Activated CD4-positive, CD25-positive, alpha-beta regulatory T cell treated with anti-CD3 and anti-CD28 coated beads, Interleukin-2, amount 50 U/mL, for 16 hours (primary cell): ENCODE measurements around the gene SLAMF1.
A peak's percentile ranks its signal among the peaks of the same experiment; 100 is the strongest.
"Not testable (repeated sequence)": the region's sequence is repeated elsewhere in the genome, so short reads cannot be mapped to it uniquely, and the experiment has no call there.

Source experiments
- DNase-seq: peaks from one replicate; pipeline ENCODE4 v3.0.0-alpha.2; 2020; ENCODE audit warnings: low read depth, low spot score

The SLAMF1 gene

DNA sequence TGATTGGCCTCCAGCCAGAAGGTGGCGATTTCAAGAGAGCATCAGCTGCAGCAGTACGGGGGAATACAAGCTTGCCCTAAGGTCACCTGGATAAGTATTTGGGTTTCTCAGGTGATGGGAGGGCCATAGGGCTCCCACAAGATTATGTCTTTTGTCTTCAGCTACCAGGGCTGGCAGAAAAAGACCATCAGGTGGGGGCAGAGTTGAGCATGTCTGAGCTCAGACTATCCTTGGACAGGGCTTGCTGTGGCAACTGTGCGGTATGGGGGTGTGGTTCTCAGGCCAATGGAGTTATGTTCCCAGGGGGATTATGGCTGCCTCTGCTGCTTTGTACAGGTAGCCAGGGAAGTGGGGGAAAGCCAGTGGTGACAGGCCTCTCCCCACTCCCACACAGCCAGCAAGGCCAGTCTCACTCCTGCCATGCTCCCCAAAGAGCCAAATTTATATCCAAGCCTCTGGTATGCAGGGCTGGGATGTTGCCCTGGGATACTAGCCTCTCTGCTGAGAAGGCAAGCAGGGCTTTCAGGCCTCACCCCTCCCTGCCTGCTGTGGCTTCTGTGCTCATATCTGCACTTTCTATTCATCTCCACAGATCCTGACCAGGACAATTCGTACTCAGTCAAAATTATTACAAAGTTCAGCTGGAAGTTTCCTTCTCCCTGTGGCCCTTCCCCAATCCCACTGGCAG lies 40.9 kb downstream of the SLAMF1 start:
- no peak for DNase-seq

- DNase-seq: no peak
Observed at GRCh38 chr1:160605205-160605604, 41.6 kb downstream of the SLAMF1 start.

GRCh38 chr1:160597705-160598104 lies 49.1 kb downstream of the SLAMF1 start:
- no peak for DNase-seq

DNA sequence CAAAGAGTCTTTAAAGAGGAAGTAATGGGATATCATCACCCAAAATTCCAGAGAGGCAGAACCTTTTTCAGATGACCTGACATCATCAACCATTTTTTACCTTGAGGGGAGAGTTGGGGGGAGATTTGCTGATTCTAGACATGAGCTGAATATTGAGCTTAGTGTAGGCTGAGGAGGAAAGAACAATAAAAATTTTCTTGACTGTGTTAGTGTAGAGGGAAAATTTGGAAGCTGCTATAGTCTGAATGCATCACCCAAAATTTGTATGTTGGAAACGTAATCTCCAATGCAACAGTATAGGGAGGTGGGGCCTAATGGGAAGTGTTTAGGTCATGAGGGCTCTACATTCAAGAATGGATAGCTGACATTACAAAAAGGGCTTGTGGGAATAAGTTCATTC lies 49.8 kb downstream of the SLAMF1 start:
- no peak for DNase-seq

DNA sequence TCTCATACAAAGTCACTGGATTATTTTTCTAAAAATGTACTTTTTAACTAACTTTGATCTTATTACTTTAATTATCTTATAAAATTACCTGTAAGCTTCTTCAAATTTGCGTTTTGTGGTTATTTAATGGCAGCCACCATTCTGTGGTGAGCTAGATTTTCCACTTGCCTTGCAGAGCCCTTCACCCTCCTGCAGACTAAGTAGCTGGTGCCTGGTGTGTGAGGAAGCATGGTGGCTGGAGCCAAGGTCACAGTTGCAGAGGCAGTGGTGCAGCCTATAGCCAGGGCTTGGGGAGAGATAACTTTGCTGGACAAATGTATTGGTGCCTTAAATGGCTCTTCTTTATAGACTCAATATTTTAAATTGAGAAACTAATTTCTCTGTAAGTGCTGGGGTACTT lies 56.4 kb downstream of the SLAMF1 start:
- DNase-seq: no peak

DNA sequence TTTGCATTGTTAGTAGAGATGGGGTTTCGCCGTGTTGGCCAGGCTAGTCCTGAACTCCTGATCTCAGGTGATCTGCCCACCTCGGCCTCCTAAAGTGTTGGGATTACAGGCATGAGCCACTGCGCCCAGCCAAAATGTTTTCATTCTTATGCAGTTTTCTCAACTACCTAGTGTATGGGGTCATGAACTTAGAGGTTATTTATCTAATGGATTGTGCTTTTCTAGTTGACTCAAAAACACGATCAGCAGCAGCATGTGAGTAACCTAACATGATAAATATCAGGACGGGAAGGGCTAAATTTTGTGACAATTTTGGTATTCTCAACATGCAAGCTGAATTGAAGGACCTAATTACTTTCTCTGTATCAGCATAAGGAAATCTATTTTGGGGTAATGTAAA lies 58.4 kb downstream of the SLAMF1 start:
- DNase-seq: no peak

- no peak for DNase-seq
Observed at GRCh38 chr1:160584784-160585183, 62.1 kb downstream of the SLAMF1 start.

GRCh38 chr1:160582976-160583375 lies 63.9 kb downstream of the SLAMF1 start:
- not testable (repeated sequence) for DNase-seq

DNA sequence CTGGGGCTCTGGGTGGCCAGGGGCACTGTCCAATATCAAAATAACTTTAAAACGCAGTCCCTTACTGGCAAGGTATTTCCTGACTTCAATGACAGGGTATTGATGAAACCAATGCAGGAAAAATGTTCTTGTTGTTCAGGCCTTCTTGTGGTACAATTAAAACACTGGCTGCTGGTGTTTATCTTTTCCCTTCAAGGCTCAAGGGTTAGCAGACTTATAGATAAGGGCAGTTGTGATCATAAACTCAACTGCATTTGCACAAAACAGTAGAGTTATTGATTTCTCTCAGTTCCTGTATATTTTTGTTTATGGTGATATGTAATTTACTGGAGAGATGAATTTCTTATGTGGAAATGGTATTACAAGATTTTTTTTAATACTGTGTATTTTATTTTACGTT lies 64.9 kb downstream of the SLAMF1 start:
- no peak for DNase-seq

- no peak for DNase-seq
Observed at GRCh38 chr1:160580221-160580812, 66.5 kb downstream of the SLAMF1 start.

DNA sequence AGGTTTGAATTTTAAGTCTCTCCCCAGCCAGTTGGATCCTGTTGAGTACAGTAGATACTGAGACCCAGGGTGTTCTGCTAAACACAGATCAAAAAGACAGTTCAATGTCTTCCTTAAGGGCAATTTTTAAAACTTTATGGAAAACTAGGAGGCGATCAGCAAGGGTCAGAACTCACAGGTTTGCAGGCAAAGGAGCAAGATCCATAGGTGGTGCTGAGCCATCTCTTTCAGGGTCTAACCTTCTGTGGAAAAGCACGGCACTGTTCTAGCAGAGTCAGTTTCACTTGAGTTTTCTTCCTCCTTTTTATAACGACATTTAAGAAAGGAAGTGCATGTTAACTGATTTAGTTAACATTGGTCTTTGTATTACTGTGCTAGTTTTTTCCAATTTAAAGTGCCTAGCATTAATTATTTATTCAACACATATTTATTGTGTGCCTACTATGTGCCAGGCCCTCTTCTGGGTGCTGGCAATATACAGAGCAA lies 67.6 kb downstream of the SLAMF1 start, which contains the start of gene CD84:
Gene CD84, minus strand, starts transcription at position 281 of the 486 bp plus-strand sequence. Its CDS starts 59 bp downstream, at position 222.
- DNase-seq: no peak

DNA sequence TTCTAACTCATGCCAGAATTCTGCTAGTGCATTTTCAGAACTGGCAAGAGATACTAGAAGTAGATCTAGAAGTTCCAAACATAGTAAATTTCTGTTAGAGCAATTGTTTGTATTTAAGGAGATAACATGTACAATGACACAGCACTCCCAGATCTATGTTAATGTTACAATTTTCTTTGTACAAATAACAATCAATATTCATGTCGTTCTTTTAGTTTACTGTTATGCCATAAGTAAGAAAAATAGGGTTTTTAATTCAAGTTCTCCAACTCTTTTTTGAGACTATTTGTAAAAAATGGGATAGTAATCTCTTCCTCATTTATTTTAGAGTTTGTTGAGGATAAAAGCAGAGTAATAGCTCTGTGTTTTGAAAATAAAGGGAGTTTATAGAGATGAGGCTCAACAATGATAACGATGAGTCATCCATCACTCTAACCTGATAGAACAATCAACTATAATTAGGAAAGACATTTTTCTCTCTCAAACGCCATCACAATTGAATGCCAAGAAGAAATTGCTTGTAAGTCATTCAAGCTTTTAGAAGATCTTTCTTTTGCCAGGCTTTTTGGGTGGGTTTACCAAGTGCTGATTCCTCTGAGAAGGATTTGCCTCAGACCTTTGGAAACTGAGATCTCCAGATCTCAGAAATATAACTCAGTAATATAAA lies 68.2 kb downstream of the SLAMF1 start:
- DNase-seq: no peak

DNA sequence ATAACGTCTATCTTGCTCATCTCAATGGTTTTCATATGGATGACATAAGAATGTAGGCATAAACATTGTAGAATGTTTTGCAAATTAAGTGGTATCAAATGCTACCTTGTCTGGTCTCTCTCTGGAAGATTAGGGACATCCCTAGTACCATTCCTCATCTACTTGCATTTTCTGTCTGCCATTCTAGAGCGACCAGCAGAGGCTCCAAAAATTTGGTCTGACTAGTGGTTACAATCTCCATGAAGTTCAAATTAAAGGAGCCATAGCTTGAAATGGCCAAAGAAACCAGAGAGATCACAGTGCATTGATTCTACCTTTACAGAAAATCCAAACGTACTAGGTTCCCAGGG lies 68.7 kb downstream of the SLAMF1 start:
- DNase-seq: no peak

GRCh38 chr1:160577671-160578070 lies 69.2 kb downstream of the SLAMF1 start:
- no peak for DNase-seq

- no peak for DNase-seq
Observed at GRCh38 chr1:160576884-160577283, 70.0 kb downstream of the SLAMF1 start.

DNA sequence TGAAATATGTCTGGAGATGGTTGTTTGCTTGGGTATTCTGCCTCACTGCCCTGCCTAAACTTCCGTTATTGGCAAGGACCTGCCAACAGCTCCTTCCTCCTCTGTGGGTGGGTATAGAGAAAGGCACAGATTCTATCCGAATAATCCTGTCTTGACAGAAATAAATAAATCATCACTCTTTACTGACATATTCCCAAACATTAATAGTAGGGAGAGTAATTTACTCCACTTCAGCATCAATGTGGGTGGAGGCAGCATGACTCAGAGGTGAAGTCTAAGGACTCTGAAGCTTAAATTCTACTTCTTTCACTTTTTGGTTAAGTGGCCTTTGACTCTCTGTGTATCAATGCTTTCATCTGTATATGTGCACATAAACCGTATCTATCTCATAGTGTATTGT lies 70.5 kb downstream of the SLAMF1 start:
- no peak for DNase-seq

GRCh38 chr1:160575112-160575664 lies 71.7 kb downstream of the SLAMF1 start:
- no peak for DNase-seq

GRCh38 chr1:160570840-160571239 lies 76.0 kb downstream of the SLAMF1 start:
- no peak for DNase-seq

DNA sequence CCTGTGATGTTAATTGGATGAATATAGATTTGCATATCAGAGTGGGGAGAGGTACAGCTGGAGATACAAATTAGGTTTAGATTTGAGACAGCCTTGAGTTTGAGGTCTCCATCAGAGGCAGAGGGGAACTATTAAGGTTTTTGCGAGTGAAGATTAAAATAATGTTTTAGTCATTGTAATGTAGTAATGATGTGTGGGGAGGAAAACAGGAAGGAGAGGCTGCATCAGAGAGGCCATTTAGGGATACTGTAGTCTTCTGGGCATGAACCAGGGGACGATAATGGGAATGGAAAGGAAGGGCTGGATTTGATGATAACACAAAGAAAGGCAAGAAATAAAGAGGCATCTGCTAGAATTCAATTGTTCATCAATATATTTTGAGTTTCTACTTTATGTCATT lies 77.0 kb downstream of the SLAMF1 start:
- DNase-seq: no peak

- peak; percentile 54 for DNase-seq
Observed at GRCh38 chr1:160567858-160568682, 78.8 kb downstream of the SLAMF1 start.

GRCh38 chr1:160567341-160567740 lies 79.5 kb downstream of the SLAMF1 start:
- DNase-seq: no peak

GRCh38 chr1:160565564-160565963 lies 81.3 kb downstream of the SLAMF1 start:
- DNase-seq: no peak
